ENCODE measurements around the gene PHYHIPL.
A peak's percentile ranks its signal among the peaks of the same experiment; 100 is the strongest.
"Not testable (repeated sequence)": the region's sequence is repeated elsewhere in the genome, so short reads cannot be mapped to it uniquely, and the experiment has no call there.

The PHYHIPL gene

DNA sequence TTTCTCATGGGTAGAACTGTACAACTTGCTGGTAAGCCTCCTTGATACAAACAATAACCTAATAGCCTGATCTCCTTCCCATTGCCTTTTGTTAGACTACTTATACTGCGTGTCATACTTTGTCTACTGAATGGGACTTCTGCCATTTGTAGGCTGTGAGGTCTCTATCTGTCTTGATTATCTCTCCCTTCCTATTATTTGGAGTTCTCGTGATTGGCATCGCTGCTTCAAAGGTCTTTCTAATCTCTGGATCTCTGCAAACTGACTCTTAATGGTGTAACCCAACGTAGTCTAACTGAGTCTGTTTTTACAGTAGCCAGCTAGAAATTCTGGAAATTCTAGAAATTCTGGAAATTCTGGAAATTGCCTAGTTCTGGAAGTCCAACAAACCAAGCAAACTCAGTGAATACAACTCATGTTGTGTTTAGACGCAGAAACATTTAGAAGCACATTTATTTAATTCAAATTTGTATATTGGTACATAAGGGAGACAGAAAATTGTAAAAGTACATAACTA lies 29.8 kb downstream of the PHYHIPL start:
- no peak for DNase-seq (ENCODE audit: low spot score)

DNA sequence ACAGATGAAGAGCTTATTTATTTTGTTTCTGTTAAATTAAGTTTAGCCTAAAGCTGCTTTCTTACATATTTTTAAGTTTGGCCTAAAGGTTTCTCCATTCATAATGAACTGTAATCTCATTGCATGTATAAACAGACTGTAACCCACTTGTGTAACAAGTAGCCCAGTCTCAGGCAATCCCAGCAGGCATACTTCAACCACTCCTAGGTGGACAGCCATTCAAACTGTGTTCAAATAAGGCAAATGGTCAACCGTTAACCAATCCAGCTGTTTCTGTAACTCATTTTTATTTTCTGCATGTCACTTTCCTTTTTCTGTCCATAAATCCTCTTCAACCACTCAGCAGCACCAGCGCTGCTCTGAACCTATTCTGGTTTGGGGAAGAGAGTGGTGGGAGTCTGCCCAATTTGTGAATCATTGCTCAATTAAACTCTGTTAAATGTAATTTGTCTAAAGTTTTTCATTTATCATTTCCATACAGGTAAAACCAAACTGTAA lies 35.9 kb downstream of the PHYHIPL start:
- no peak for DNase-seq (ENCODE audit: low spot score)

DNA sequence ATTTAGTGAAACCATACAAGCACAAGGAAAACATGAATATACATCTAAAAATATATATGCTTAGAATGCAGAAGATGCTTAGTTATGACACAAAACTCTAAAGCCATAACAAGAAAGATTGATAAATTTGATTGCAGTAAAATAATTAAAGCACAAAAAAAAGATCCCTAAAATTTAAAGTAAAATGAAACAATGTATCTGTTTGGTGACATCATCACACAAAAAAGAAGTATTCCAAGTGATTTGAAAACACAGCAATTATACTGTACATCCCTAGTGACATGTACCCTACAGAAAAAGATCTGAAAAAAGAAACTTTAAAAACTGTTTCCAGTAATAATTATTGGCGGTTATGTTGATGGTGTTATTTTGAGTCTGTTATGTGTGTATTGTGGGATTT lies 37.7 kb downstream of the PHYHIPL start:
- no peak for DNase-seq (ENCODE audit: low spot score)

DNA sequence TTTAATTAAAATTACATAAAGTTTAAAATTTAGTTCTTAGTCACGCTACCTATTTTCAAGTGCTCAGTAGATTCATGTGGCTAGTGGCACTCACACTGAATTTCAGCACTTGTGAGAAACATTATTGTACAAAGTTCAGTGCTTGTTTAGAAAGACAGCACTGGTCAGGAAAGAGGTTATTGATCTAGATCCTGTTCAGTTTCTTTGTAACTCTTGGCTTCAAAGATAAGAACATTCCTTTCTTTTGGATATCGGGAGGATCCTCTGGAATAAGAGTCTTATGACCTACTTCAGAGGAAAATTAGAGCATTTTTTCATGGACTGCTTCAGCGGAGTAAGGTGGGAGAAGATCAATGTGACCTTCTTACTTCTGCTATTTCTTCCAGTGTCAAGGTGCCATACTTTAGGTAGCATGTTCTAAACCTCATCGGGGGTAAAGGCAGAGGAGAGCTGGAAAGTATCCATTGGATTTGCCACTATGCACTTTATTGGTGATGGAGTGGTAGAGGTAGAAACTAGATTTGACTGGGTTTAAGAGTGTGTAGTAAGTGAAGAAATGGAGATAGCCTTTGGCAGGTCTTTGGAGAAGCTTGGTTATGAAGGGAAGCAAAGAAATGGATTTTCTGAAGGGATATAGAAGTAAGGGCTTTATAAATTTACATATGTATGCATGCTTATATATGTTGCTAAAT lies 39.9 kb downstream of the PHYHIPL start:
- DNase-seq (ENCODE audit: low spot score) = no peak

DNA sequence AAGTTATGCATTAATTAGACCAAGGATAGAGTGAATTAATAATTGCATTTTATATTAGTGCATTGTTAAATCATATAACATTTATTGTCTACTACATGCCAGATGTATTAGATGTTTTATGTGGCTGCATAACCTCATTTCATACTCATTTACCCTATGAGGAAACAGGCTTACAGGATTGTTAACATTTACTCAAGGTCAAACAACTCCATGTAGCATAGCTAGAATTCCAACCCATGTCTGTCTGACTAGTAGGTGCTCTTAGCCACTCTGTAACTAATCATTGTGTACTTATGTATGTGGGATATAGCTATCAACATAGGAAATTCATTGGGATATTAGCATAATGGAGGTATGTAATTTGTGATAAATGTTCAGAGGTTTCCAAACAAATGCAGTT lies 46.3 kb downstream of the PHYHIPL start:
- DNase-seq (ENCODE audit: low spot score) = peak; percentile 0

DNA sequence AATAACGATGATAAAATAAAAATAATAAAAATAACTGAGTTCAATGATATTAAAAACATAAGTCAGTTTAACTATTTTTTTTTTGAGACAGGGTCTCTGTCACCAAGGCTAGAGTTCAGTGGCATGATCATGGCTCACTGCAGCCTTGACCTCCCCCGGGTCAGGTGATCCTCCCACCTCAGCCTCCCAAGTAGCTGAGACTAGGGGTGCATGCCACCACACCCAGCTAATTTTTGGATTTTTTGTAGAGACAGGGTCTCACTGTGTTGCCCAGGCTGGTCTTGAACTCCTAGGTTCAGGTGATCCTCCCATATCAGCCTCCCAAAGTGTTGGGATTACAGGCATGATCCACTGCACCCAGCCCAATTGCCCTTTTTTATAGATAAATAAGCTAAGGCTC lies 47.2 kb downstream of the PHYHIPL start:
- DNase-seq (ENCODE audit: low spot score) = not testable (repeated sequence)

DNA sequence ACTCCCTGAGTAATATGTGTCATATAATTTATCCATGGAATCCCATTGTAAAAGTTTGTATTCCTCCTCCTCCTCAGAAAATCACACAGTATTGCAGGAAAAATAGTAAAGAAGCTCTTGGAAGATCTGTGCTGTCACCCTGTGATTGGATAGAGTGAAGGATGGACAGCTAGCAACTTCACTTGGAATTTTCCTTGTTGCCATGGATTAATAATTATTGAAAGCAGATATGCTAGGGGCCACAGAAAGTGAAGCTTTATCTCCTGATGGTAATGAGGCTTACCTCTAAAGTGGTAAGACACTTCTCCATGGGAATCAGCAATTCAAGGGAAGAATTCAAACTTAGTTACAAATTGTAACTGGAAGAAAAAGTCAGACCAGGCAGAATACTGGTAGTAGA lies 48.8 kb downstream of the PHYHIPL start:
- no peak for DNase-seq (ENCODE audit: low spot score)

DNA sequence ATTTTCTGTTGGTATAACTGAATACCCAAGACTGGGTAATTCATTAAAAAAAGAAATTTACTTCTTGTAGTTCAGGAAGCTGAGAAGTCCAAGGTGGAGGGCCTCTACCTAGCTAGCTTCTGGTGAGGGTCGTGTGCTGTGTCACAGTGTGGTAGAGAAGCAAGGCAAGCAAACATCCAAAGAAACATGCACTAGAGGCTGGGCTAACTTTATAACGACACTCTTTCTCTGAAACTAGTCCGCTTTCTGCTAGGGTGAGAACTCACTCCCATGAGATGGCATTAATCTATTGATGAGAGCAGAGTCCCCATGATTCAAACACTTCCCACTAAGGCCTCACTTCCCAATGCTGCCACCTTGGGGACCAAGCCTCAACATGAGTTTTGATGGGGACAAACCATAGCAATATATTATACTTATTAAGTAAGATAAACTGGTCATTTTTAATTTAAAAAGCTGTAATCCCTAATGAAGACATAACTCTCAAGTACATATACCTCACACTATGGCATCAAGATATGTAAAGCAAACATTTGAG lies 50.8 kb downstream of the PHYHIPL start:
- no peak for DNase-seq (ENCODE audit: low spot score)

DNA sequence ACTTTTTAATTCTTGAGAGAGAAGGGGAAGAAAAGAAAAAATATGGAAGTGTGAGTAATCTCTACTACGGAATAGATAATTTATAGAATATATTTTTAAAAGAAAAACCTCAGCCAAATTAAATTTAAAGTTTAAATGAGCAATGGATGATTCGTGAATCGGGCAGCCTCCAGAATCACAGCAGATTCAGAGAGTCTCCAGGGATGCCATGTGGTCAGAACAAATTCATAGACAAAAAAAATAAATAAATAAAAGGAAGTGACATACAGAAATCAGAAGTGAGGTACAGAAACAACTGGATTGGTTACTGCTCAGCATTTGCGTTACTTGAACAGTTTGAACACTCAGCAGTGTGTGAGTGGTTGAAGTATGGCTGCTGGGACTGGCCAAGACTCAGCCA lies 53.0 kb downstream of the PHYHIPL start:
- no peak for DNase-seq (ENCODE audit: low spot score)

DNA sequence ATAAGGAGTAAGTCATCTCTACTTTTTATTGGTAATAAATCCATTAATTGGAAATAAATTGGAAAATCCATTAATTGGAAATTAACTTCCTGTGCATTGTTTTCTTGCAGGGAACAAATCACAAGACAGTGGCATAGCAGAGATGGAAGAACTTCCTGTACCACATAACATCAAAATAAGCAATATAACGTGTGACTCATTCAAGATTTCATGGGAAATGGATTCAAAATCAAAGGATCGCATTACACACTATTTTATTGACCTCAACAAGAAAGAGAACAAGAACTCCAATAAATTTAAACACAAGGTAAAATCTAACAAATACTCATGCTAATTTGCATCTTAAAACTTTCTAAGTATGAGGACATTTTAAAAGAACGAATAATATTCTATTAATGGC lies 57.8 kb downstream of the PHYHIPL start:
- no peak for DNase-seq (ENCODE audit: low spot score)

DNA sequence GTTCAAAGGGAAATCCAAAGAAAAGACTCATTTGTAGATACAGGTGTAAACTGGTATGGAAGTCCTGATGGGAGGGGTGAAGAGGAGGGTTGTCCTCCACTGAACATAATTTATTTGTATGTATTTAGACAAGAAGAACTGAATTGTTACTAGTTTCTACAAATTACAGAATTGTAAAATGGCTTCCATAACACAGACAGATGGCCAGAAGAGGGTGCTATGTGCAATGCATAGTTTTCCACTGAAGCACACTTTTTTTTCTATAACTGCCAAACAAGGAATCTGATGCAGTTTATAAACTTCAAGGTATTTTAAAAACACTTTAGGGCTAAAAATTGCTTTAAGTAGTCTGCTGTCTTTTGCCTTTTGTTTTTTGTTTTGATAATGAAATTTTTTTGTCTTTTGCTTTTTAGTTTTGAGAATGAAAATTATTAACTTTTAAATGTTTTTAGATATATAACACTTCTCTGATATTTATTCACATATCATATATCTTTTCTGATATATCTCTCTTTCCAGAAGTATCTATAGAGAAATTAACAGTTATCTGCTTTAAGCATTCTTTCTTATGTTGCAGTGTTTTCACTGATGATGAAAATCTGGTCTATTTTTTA lies 58.5 kb downstream of the PHYHIPL start:
- peak; percentile 7 for DNase-seq (ENCODE audit: low spot score)

DNA sequence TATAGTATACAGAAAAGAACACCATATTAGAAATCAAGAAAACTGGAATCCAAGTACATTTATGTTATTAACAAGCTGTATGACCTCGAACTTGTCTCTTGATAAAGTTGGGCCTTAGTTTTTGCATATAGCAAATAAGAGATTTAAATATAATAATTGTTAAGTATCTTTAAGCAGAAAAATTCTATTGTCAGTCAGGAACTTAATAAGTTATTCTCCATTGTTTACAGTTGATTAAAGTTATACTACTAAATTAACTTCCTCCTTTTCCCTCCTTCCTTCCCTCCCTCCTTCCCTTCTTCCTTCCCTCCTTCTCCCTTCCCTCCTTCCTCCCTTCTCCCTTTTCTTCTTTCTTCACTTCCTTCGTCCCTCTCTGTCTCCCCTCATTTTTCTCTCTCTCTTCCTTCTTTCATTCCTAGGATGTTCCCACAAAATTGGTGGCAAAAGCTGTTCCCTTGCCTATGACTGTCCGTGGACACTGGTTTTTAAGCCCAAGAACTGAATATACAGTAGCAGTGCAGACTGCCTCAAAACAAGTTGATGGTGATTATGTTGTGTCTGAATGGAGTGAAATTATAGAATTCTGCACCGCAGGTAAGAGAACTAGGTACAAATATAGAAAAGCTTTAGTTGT lies 59.7 kb downstream of the PHYHIPL start:
- no peak for DNase-seq (ENCODE audit: low spot score)

DNA sequence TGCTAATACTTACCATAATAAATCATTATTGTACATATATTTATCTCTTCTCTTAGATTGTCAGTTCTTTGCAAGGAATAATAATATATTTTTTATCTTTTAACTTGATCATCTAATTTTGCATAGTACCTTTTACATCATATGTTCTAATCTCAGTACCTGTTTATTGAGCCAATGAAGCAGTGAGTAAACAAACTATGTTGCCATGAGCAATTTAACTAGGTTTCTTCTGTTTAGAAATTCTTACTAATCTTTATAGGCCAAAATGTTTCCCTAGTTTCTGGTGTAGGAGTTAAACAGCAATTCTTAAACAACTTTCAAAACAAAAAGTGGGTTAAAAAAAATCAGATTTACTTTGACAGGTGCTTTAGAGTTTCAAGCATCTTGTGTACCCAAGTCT lies 61.3 kb downstream of the PHYHIPL start:
- no peak for DNase-seq (ENCODE audit: low spot score)

DNA sequence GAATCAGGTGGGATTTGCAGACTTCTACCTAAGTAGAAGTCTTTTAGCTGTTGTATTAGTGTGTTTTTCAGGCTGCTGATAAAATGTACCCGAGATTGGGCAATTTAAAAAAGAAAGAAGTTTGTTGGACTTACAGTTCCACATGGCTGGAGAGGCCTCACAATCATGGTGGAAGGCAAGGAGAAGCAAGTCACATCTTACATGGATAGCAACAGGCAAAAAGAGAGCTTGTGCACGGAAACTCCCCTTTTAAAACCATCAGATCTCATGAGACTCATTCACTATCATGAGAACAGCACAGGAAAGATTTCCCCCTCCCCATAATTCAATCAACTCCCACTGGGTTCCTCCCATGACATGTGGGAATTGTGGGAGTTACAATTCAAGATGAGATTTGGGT lies 62.7 kb downstream of the PHYHIPL start:
- DNase-seq (ENCODE audit: low spot score) = not testable (repeated sequence)

DNA sequence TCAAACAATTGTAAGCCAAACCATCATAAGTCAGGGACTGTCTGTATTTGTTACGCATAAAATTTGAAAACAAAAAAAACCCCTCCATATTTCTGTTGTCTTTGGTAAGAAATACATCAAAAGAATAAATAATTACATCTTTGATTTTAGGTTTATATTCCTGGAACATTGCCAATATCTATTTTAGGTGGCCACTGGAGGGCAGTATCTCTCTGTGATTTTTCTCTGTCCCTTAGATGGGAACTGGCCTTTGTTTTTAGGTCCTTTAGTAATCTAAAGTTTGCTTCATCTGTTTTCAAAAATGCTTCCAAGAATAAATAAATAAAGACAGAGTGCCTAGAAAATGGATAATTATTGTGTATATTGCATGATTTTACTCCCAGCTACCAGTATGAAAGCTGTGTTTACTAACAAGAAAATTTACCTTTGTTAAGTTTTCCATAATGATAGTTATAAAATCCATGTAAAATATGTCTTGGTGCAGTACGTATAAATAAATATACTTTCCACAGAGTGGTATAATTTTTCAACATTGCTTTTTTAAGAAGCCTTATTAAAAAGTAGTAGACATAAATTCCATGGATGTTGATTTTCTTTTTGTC lies 64.2 kb downstream of the PHYHIPL start:
- DNase-seq (ENCODE audit: low spot score) = peak; percentile 18

DNA sequence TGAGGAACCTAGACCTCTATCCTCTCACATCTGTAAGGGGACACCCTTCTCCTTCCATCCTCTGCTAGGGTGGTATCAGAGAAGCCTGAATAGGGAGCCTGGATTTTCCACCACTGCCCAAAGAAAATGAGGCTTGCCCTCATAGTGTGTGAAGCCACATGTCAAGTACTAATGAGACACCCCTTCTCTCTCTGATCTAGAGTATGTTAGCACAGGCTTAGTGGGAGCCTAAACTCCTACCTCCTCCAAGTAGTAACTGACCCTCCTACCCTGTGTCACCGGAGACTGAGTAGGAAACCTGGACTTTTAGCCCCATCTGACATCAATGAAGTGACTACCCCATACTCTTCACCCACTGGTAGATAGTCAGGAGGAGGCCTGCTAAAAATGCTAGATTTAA lies 65.6 kb downstream of the PHYHIPL start:
- no peak for DNase-seq (ENCODE audit: low spot score)

DNA sequence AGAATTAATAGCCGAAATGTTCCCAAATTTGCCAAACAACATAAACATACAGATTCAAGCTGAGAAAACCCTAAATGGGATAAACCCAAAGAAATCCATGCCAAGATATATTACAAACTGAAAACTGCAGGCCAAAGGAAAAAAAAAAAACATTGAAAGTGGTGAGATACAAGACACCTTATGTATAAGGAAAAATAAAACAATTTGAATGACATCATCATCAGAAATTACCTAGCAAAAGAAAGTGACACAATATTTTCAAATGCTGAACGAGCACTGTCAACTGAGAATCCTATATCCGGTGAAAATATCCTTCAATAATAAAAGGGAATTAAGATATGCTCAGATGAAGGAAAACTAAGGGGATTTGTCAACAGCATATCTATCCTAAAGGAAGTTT lies 66.5 kb downstream of the PHYHIPL start:
- DNase-seq (ENCODE audit: low spot score) = no peak

DNA sequence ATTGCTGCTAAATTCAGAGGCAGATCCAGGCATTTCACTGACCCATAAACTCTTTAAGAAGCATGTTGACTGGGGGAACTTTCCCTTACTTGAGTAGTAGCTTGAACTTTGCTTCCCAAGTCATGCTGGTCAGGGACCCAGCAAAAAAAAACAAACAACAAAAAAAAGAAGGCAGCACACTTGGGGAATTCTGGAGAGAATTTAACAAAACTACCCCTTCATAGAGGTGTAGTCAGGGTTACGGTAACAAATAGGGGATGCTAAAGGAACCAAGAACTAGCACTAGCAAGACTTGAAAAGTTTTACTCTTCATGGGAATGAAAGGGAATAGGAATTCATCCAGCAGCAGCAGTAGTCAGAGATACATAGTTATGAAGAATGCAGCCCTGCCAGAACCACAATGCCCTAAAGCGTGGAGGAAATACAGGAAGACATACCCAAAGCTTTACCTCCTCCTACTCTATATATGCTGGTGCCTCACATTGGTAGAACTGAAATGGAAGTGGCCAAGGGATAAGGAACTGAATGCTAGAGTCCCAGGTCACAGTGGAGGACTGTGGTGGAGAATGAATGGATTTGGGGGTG lies 67.3 kb downstream of the PHYHIPL start:
- no peak for DNase-seq (ENCODE audit: low spot score)

DNA sequence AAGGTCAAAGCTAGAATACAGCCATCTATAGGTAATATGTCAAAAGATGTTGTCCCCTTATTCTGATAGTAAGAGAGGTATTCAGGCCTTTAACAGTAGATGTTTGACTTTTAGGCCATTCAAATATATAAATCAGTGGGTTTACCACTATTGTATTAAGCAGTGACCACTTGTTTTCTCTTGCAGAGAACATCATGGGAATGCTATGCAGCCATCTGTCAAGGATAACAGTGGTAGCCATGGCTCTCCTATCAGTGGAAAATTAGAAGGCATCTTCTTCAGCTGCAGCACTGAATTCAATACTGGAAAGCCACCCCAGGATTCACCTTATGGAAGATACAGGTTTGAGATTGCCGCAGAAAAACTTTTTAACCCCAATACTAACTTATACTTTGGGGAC lies 68.4 kb downstream of the PHYHIPL start:
- no peak for DNase-seq (ENCODE audit: low spot score)

DNA sequence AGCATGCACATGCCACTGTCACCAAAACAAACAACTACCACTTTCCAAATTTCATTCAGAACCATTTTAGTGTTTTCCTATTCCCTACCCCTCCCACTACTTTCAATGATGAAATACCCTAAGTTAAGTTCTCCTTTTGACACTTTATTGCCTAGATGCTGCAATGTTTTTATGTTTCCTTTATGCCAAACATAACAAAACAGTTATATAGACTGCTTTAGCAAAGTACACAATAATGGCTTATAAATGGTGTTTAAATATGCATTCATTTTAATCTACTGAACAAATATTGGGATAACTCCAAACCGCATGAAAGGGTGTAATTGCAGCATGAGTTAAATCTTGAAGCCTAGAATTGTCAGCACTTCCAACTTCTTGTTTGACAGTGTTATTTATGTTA lies 69.2 kb downstream of the PHYHIPL start:
- DNase-seq (ENCODE audit: low spot score) = no peak

DNA sequence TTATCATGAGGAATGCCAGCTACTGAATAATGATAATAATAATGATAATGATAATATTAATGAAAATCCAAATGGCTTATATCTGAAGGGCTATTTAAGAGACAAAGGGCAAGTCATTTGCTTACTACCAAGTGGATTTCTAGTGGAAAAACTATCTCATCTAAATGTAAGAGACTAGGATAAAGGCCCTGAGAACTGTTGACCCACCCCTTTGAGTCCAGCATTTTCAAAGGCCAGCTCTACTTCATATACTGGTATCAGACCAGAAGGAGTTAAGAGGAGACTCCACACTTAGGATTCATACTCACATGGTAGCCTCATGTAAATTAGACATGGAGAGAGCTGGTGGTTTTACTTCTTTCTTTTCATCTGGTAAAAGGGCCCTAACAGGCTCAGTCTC lies 76.0 kb downstream of the PHYHIPL start:
- DNase-seq (ENCODE audit: low spot score) = no peak

DNA sequence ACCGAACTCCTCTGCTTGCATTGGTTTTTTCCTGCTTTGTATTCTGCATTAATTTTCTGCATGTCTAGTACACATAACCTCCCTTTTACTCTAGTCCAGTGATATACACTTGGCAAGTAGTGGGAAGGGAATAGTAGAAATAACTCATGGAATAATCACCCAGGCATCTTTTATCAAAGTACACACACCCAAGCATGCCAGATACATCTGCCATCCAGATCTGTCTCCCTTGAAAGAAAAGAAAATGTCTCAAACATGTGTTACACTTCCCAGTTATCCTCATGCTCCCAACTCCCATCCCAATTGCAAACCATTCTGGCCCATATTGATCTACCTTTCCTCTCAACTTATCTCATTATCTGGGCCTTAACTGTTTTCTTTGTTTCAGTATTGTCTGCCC lies 79.0 kb downstream of the PHYHIPL start:
- no peak for DNase-seq (ENCODE audit: low spot score)
